22Rv1 (cell line): ENCODE measurements around the gene HES5.
"Not testable (repeated sequence)": the region's sequence is repeated elsewhere in the genome, so short reads cannot be mapped to it uniquely, and the experiment has no call there.

Experiments used
- H3K27ac ChIP-seq: fragments of 450-650 bp; 2 replicates; pipeline ENCODE4 v1.5.1; 2017
- CTCF ChIP-seq: fragments of 450-650 bp; IDR thresholded peaks from 2 replicates; pipeline ENCODE4 v1.5.1; 2017; ENCODE audit warnings: mild to moderate bottlenecking
- ZFX ChIP-seq: fragments of 450-650 bp; IDR thresholded peaks from 2 replicates; pipeline ENCODE4 v1.6.1; 2017; ENCODE audit warnings: antibody characterized with exemption, borderline replicate concordance

The HES5 gene

GRCh38 chr1:2553871-2554620 is 24.0 kb upstream of the HES5 start:
- no peak for TF ChIP-seq CTCF
- no peak for TF ChIP-seq ZFX
- no peak overlapping the region for H3K27ac ChIP-seq

- H3K27ac ChIP-seq = not testable (repeated sequence)
These were observed 23.0 kb upstream of the HES5 start for GRCh38 chr1:2553076-2553475.

DNA sequence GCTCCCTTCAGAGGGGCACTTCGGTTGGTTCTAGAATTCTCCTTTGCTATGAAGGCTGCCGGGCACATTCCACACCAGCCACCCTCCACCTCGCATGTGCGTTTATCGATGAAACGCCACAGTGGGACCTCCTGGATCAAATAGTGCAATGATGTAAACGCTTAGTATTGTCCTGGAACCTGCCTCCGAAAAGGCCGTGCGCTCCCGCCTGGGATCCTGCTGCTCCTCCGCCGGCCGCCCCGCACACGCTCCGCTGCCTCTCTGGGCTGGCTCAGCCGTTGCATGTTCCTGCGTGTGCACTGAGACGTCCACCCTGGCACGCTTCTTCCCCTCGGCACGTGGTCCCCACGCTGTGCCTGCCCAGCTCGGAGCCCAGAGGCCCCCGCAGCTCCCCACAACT is 22.1 kb upstream of the HES5 start:
- no peak for TF ChIP-seq CTCF
- TF ChIP-seq ZFX = no peak
- H3K27ac ChIP-seq = no peak overlapping the region

- H3K27ac ChIP-seq = not testable (repeated sequence)
These were observed 21.5 kb upstream of the HES5 start for GRCh38 chr1:2551544-2551943.

DNA sequence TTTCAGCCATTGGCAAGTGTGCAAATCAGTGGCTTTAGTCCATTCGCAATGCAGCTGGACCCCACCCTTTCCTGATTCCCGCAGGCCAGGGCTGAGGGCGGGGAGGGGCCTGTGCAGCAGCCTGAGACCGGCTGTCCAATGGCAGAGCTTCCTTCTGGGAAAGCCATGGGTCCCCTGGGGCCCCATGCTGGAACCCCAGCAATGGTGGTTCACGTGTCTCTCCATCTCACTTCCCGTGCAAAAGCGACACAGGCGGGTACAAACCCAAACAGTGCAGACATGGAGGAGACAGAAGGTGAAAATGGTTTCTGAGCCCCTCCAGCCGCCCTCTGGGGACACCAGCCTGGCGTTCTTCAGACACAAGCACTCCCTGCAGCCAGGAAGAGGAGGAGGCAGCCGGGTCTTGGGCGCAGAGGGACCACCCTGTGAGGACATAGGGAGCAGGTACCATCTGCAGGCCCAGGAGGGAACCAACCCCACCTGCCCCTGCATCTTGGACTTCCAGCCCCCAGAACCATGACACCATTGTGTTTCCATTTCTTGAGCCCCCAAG is 20.3 kb upstream of the HES5 start:
- not testable (repeated sequence) for H3K27ac ChIP-seq

- H3K27ac ChIP-seq = peak overlapping the region; percentile 99
These were observed 19.4 kb upstream of the HES5 start for GRCh38 chr1:2549367-2550029.

DNA sequence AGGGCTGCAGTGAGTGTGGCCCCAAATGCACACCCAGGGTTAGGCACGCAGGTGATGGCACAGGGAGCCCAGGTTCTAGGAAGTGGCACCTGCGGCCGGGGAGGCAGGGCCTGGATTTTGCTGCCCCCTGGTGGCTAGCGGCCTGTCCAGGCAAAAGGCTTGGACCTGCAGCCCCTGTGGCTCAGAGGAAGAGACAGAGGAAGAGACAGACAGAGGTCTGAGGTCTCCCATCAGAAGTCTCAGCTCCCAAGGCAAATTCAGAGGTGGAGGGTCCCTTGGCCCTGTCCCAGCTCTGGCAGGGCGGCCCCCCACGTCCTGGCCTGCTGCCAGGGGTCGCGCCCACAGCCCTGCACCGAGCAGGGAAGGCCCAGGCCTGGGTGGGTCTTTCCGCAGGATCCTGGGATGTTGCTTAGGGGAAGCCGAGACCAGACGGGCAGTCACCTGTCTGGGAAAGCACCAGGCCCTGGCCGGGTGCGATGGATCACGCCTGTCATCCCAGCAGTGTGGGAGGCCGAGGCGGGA is 18.1 kb upstream of the HES5 start:
- TF ChIP-seq CTCF = peak; percentile 96
- TF ChIP-seq ZFX = no peak
- H3K27ac ChIP-seq = peak overlapping the region; percentile 99

- H3K27ac ChIP-seq = peak overlapping the region; percentile 99
- TF ChIP-seq ZFX = no peak
- no peak for TF ChIP-seq CTCF
These were observed 17.4 kb upstream of the HES5 start for GRCh38 chr1:2547210-2548067.

- peak overlapping the region; percentile 99 for H3K27ac ChIP-seq
- TF ChIP-seq ZFX (no peak), CTCF (no peak)
These were observed 16.6 kb upstream of the HES5 start for GRCh38 chr1:2546515-2547209.
